ENCODE data around the gene RNU6-8. TPM values are rescaled to one million over a fixed set of nuclear protein-coding genes. Genes with fewer than 3 reads are reported as not detected.

Gene RNU6-8
- total RNA-seq, 1 donor from 2014 or later = not detected

- ATAC-seq = no peak
- Histone ChIP-seq H3K36me3 (no peaks in the 10 kb centered on the region), H3K4me1 (peaks cover 7% of the 10 kb centered on the region), H3K27ac (no peak overlapping the region), H3K9me3 (no peaks in the 10 kb centered on the region), H3K4me3 (peak overlapping the region; percentile 91), H3K27me3 (no peaks in the 10 kb centered on the region)
- intact Hi-C loops (cut with DNase I) = no loop called here
- DNase-seq = no peak
- no peak for TF ChIP-seq CTCF (IDR thresholded peaks at IDR 0.05)
Observed at GRCh38 chr14:32200368-32201192, 2.5 kb downstream of the RNU6-8 start.

- Histone ChIP-seq H3K4me1 (no peaks in the 10 kb centered on the region), H3K4me3 (no peak overlapping the region), H3K27ac (no peak overlapping the region), H3K9me3 (no peaks in the 10 kb centered on the region), H3K27me3 (no peaks in the 10 kb centered on the region), H3K36me3 (no peaks in the 10 kb centered on the region)
- no peak for DNase-seq
- no peak for TF ChIP-seq CTCF (IDR thresholded peaks at IDR 0.05)
- no peak for ATAC-seq
- intact Hi-C loops (cut with DNase I) = no loop called here
Observed at GRCh38 chr14:32197919-32198318, 5.2 kb downstream of the RNU6-8 start.

GRCh38 chr14:32195636-32196035, 7.4 kb downstream of the RNU6-8 start:
- H3K27me3 ChIP-seq = no peaks in the 10 kb centered on the region
- no peaks in the 10 kb centered on the region for H3K9me3 ChIP-seq
- H3K4me1 ChIP-seq = no peaks in the 10 kb centered on the region
- no peaks in the 10 kb centered on the region for H3K36me3 ChIP-seq
- no peak for ATAC-seq
- no peak for DNase-seq
- H3K27ac ChIP-seq = no peak overlapping the region
- intact Hi-C loops (cut with DNase I) = no loop called here
- TF ChIP-seq CTCF (IDR thresholded peaks at IDR 0.05) = no peak
- H3K4me3 ChIP-seq = no peak overlapping the region

GRCh38 chr14:32193532-32193931, 9.5 kb downstream of the RNU6-8 start:
- intact Hi-C loops (cut with DNase I) = no loop called here
- Histone ChIP-seq H3K4me3 (no peak overlapping the region), H3K9me3 (no peaks in the 10 kb centered on the region), H3K36me3 (no peaks in the 10 kb centered on the region), H3K27ac (no peak overlapping the region), H3K27me3 (no peaks in the 10 kb centered on the region), H3K4me1 (no peaks in the 10 kb centered on the region)
- TF ChIP-seq CTCF (IDR thresholded peaks at IDR 0.05) = no peak
- no peak for ATAC-seq
- no peak for DNase-seq

- DNase-seq = no peak
- no peaks in the 10 kb centered on the region for H3K36me3 ChIP-seq
Observed at GRCh38 chr14:32192712-32193373, 10.2 kb downstream of the RNU6-8 start.

More at GRCh38 chr14:32192712-32193373, 10.2 kb downstream of the RNU6-8 start:
- Histone ChIP-seq H3K4me1 (no peaks in the 10 kb centered on the region), H3K9me3 (no peaks in the 10 kb centered on the region), H3K27ac (no peak overlapping the region), H3K27me3 (no peaks in the 10 kb centered on the region), H3K4me3 (no peak overlapping the region)
- intact Hi-C loops (cut with DNase I) = no loop called here
- no peak for TF ChIP-seq CTCF (IDR thresholded peaks at IDR 0.05)
- no peak for ATAC-seq

Data from upper lobe of right lung (tissue), 1 donor.